ENCODE results near the gene INA. TPM values are rescaled to one million over a fixed set of nuclear protein-coding genes. Genes with fewer than 3 reads are reported as not detected.
"Not testable (repeated sequence)": the region's sequence is repeated elsewhere in the genome, so short reads cannot be mapped to it uniquely, and the experiment has no call there.

INA gene
- total RNA-seq, 1 experiment from 2014 or later, result 20.4 TPM

- peak; percentile 57; the same call in 1 of the 2 replicates for TF ChIP-seq CTCF (conservative IDR thresholded peaks at IDR 0.05)
- TF ChIP-seq EZH2 (IDR thresholded peaks at IDR 0.05; ENCODE audit: low read depth), result no peak
Measured at GRCh38 chr10:103238506-103239252, 38.3 kb upstream of the INA start.

GRCh38 chr10:103241262-103242011 lies 35.5 kb upstream of the INA start:
- H3K4me1 ChIP-seq (replicated peaks; ENCODE audit: insufficient read depth), result peaks cover 60% of the 10 kb centered on the region
- H2AFZ ChIP-seq, result no peak overlapping the region
- H3K9me3 ChIP-seq (ENCODE audit: insufficient read depth, low read depth), result no peaks in the 10 kb centered on the region
- TF ChIP-seq EZH2 (IDR thresholded peaks at IDR 0.05; ENCODE audit: low read depth), result no peak
- no peak for TF ChIP-seq CTCF (conservative IDR thresholded peaks at IDR 0.05)
- DNase-seq, result peak; percentile 84 to 96
- ChIA-PET POLR2A (ENCODE audit: unreplicated experiment) (interaction anchor here (0.5 to 1.2 kb wide), 7 partner anchors 11 to 477 kb away, joined by 3 to 27 read pairs (median 6); no protein-coding TSS in a partner anchor), CTCF (interaction anchor here (0.6 to 1.1 kb wide), 3 partner anchors 10 to 324 kb away, joined by 4 to 8 read pairs (median 6); partner anchors contain the start of gene CNNM2)
- H3K4me2 ChIP-seq, result peak overlapping the region; percentile 91
- H3K27me3 ChIP-seq (ENCODE audit: insufficient read depth, low read depth), result no peaks in the 10 kb centered on the region
- BruUV-seq (replicated peaks), result TSS peak; percentile 37
- peak overlapping the region; percentile 100 for H3K27ac ChIP-seq
- no peaks in the 10 kb centered on the region for H4K20me1 ChIP-seq (ENCODE audit: insufficient read depth)
- no peaks in the 10 kb centered on the region for H3K36me3 ChIP-seq (ENCODE audit: low read depth)
- H3F3A ChIP-seq (ENCODE audit: insufficient read depth, low read depth), result peaks cover 49% of the 10 kb centered on the region
- no peaks in the 10 kb centered on the region for H3K79me2 ChIP-seq (ENCODE audit: low read depth)
- H3K4me3 ChIP-seq, result peak overlapping the region; percentile 55; the same call in 1 of the 2 replicates
- intact Hi-C loops (cut with micrococcal nuclease; ENCODE audit: unreplicated experiment), result loop anchor here (1.0 to 10.0 kb wide), 5 partner anchors 36 to 177 kb away; partner anchors contain the start of gene INA
- no peaks in the 10 kb centered on the region for H3K9me2 ChIP-seq (ENCODE audit: insufficient read depth)

More at GRCh38 chr10:103238506-103239252, 38.3 kb upstream of the INA start:
- H3K36me3 ChIP-seq (ENCODE audit: low read depth), result no peaks in the 10 kb centered on the region
- CTCF ChIA-PET, result interaction anchor here (0.6 to 1.9 kb wide), 10 partner anchors 9 to 527 kb away, joined by 3 to 16 read pairs (median 6); no protein-coding TSS in a partner anchor
- H3K9me3 ChIP-seq (ENCODE audit: insufficient read depth, low read depth), result no peaks in the 10 kb centered on the region
- H3K27ac ChIP-seq, result peak overlapping the region; percentile 100
- H3F3A ChIP-seq (ENCODE audit: insufficient read depth, low read depth), result peaks cover 50% of the 10 kb centered on the region
- H2AFZ ChIP-seq, result no peak overlapping the region
- no peak overlapping the region for H3K4me3 ChIP-seq
- H3K9me2 ChIP-seq (ENCODE audit: insufficient read depth), result no peaks in the 10 kb centered on the region
- no peaks in the 10 kb centered on the region for H4K20me1 ChIP-seq (ENCODE audit: insufficient read depth)
- POLR2A ChIA-PET (ENCODE audit: unreplicated experiment), result interaction anchor here (0.6 to 0.8 kb wide), 4 partner anchors 47 to 252 kb away, joined by 3 to 5 read pairs (median 4); no protein-coding TSS in a partner anchor
- no TSS peak for BruUV-seq (replicated peaks)
- peaks cover 58% of the 10 kb centered on the region for H3K4me1 ChIP-seq (replicated peaks; ENCODE audit: insufficient read depth)
- no peaks in the 10 kb centered on the region for H3K27me3 ChIP-seq (ENCODE audit: insufficient read depth, low read depth)
- no peaks in the 10 kb centered on the region for H3K79me2 ChIP-seq (ENCODE audit: low read depth)
- peak overlapping the region; percentile 91 for H3K4me2 ChIP-seq
- intact Hi-C loops (cut with micrococcal nuclease; ENCODE audit: unreplicated experiment), result loop anchor here (1.0 to 10.0 kb wide), 3 partner anchors 7 to 524 kb away; partner anchors contain the start of genes ARL3 and SFXN2
- DNase-seq, result peak; percentile 82 to 96

GRCh38 chr10:103244666-103245271 lies 32.2 kb upstream of the INA start:
- Histone ChIP-seq H2AFZ (no peak overlapping the region), H3K27ac (no peak overlapping the region), H3F3A (ENCODE audit: insufficient read depth, low read depth) (peaks cover 30% of the 10 kb centered on the region), H3K4me2 (no peak overlapping the region), H3K9me2 (ENCODE audit: insufficient read depth) (no peaks in the 10 kb centered on the region), H3K4me3 (no peak overlapping the region), H3K9me3 (ENCODE audit: insufficient read depth, low read depth) (no peaks in the 10 kb centered on the region), H4K20me1 (ENCODE audit: insufficient read depth) (no peaks in the 10 kb centered on the region), H3K36me3 (ENCODE audit: low read depth) (no peaks in the 10 kb centered on the region), H3K27me3 (ENCODE audit: insufficient read depth, low read depth) (no peaks in the 10 kb centered on the region), H3K4me1 (replicated peaks; ENCODE audit: insufficient read depth) (peaks cover 40% of the 10 kb centered on the region), H3K79me2 (ENCODE audit: low read depth) (no peaks in the 10 kb centered on the region)
- TF ChIP-seq CTCF (conservative IDR thresholded peaks at IDR 0.05), result peak; percentile 83
- TF ChIP-seq EZH2 (IDR thresholded peaks at IDR 0.05; ENCODE audit: low read depth), result no peak
- intact Hi-C loops (cut with micrococcal nuclease; ENCODE audit: unreplicated experiment), result loop anchor here (2.0 to 10.0 kb wide), 5 partner anchors 33 to 328 kb away; partner anchors contain the start of gene INA
- BruUV-seq (replicated peaks), result no TSS peak
- DNase-seq, result peak; percentile 49 to 58
- CTCF ChIA-PET, result interaction anchor here (0.7 kb wide), 1 partner anchor 24 kb away, joined by 3 read pairs; no protein-coding TSS in a partner anchor
- POLR2A ChIA-PET (ENCODE audit: unreplicated experiment), result interaction anchor here (0.6 kb wide), 1 partner anchor 121 kb away, joined by 11 read pairs; no protein-coding TSS in a partner anchor

GRCh38 chr10:103245587-103245986 lies 31.4 kb upstream of the INA start, which contains the start of gene RPEL1:
RPEL1 (plus strand) TSS chr10:103245887; CDS start chr10:103245997, 110 bp downstream.
- H3K27me3 ChIP-seq (ENCODE audit: insufficient read depth, low read depth); H3K27ac ChIP-seq; H3K4me2 ChIP-seq; H3K4me3 ChIP-seq; CTCF ChIA-PET; POLR2A ChIA-PET (ENCODE audit: unreplicated experiment); H3K9me2 ChIP-seq (ENCODE audit: insufficient read depth); H2AFZ ChIP-seq; BruUV-seq (replicated peaks); H3K79me2 ChIP-seq (ENCODE audit: low read depth); H3K9me3 ChIP-seq (ENCODE audit: insufficient read depth, low read depth); H3K36me3 ChIP-seq (ENCODE audit: low read depth); H4K20me1 ChIP-seq (ENCODE audit: insufficient read depth); DNase-seq: not testable (repeated sequence)
- Histone ChIP-seq H3F3A (ENCODE audit: insufficient read depth, low read depth) (peaks cover 21% of the 10 kb centered on the region), H3K4me1 (replicated peaks; ENCODE audit: insufficient read depth) (peaks cover 32% of the 10 kb centered on the region)
- intact Hi-C loops (cut with micrococcal nuclease; ENCODE audit: unreplicated experiment), result loop anchor here (2.0 to 10.0 kb wide), 2 partner anchors 181 to 329 kb away; no protein-coding TSS in a partner anchor

Measured in PC-9 (cell line).